HFFc6 (cell line): ENCODE data around the gene SMYD3. TPM values are rescaled to one million over a fixed set of nuclear protein-coding genes. Genes with fewer than 3 reads are reported as not detected.

ENCODE experiments used
- DNase-seq: peaks from one replicate; pipeline ENCODE4 v3.0.0-alpha.2; 2018
- H3K27ac Mint-ChIP-seq: 2 replicates; pipeline ENCODE4 v1.8.0; 2020; ENCODE audit warnings: mild to moderate bottlenecking, mixed read lengths
- H3K27me3 Mint-ChIP-seq: 2 replicates; pipeline ENCODE4 v1.8.0; 2021; ENCODE audit warnings: mild to moderate bottlenecking, moderate library complexity, mixed read lengths; ENCODE audit not compliant: insufficient read depth
- H3K36me3 Mint-ChIP-seq: 2 replicates; pipeline ENCODE4 v1.8.0; 2021; ENCODE audit warnings: low read depth, mixed read lengths
- H3K4me1 Mint-ChIP-seq: 2 replicates; pipeline ENCODE4 v1.8.0; 2020; ENCODE audit warnings: low read depth, mixed read lengths
- H3K4me3 Mint-ChIP-seq: 2 replicates; pipeline ENCODE4 v1.8.0; 2020; ENCODE audit warnings: mild to moderate bottlenecking, moderate library complexity, mixed read lengths
- H3K9me3 Mint-ChIP-seq: 2 replicates; pipeline ENCODE4 v1.8.0; 2020; ENCODE audit warnings: mild to moderate bottlenecking, mixed read lengths
- CTCF ChIP-seq: fragments of 200-600 bp; sonication (generic); IDR thresholded peaks from 2 replicates; pipeline ENCODE4 v1.5.0; 2021; ENCODE audit warnings: antibody characterized with exemption, mild to moderate bottlenecking
- total RNA-seq, 6 experiments: library from RNA; stranded (reverse); fragmentation: NEBNext Ultra II Directional; extraction: Animal tissue kit (Norgen Biotek cat#: 25700); gene quantifications; 2 replicates in 1 of 6; 3 replicates in 5 of 6; pipeline ENCODE4 v1.2.3, GENCODE V29; 2021

Gene SMYD3
- total RNA-seq, 6 experiments from 2014 or later, result 28.4 to 37.9 (median 31.2) TPM

DNA sequence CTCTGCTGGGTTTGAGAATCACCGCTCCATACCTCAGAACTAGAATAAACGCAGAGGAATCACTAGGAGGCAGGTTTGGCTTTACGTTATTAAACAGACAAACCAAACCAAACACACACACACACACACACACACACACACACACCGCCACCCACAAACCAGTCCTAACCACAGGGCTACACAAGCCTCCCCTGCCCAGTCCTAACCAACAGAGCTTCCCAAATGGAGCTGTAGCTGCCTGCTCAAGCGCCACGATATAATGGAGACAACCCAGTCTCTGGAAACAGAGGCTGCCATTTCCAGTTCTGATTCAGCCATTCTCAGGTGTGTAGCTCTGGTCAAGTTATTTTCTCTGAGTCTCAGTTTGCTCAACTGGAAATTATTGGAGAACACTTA is 519.1 kb downstream of the SMYD3 start:
- Mint-ChIP-seq H3K4me3 (no peak overlapping the region), H3K36me3 (peaks cover 7% of the 10 kb centered on the region), H3K9me3 (no peaks in the 10 kb centered on the region)

GRCh38 chr1:245987577-245987976 is 519.5 kb downstream of the SMYD3 start:
- DNase-seq, result no peak
- H3K4me1 Mint-ChIP-seq, result peaks cover 51% of the 10 kb centered on the region
- H3K36me3 Mint-ChIP-seq, result peaks cover 7% of the 10 kb centered on the region
- H3K4me3 Mint-ChIP-seq, result no peak overlapping the region; the same call in 1 of the 2 replicates
- H3K27ac Mint-ChIP-seq, result no peak overlapping the region
- TF ChIP-seq CTCF, result no peak
- H3K9me3 Mint-ChIP-seq, result no peaks in the 10 kb centered on the region
- peaks cover 1% of the 10 kb centered on the region; the same call in 1 of the 2 replicates for H3K27me3 Mint-ChIP-seq

More for the DNA sequence above, 519.1 kb downstream of the SMYD3 start:
- no peak for TF ChIP-seq CTCF
- H3K27me3 Mint-ChIP-seq, result peaks cover 1% of the 10 kb centered on the region; the same call in 1 of the 2 replicates
- no peak overlapping the region for H3K27ac Mint-ChIP-seq
- no peak for DNase-seq
- peaks cover 51% of the 10 kb centered on the region for H3K4me1 Mint-ChIP-seq

DNA sequence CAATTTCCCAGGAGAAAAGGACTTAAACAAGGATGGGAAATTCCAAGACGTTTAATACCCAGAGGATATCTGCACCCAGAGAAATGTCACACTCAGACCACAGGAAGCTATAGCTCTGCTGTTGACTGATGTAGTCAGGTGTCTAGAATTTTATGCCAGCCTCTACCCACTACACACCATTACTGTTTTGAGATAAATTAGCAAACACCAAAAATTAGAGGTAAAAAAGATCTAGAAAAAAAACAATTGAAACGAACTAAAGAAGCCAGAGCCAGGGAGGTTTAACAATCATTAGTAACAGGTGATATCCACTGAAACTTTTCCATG is 519.9 kb downstream of the SMYD3 start:
- Mint-ChIP-seq H3K4me1 (peaks cover 51% of the 10 kb centered on the region), H3K27me3 (peaks cover 1% of the 10 kb centered on the region; the same call in 1 of the 2 replicates), H3K27ac (peak overlapping the region; percentile 73; the same call in 1 of the 2 replicates), H3K9me3 (no peaks in the 10 kb centered on the region), H3K36me3 (peaks cover 7% of the 10 kb centered on the region), H3K4me3 (peak overlapping the region; percentile 62)
- DNase-seq, result no peak
- no peak for TF ChIP-seq CTCF

- peaks cover 51% of the 10 kb centered on the region for H3K4me1 Mint-ChIP-seq
- H3K36me3 Mint-ChIP-seq, result peaks cover 7% of the 10 kb centered on the region
- peak overlapping the region; percentile 73 for H3K27ac Mint-ChIP-seq
- DNase-seq, result peak; percentile 73
- peaks cover 1% of the 10 kb centered on the region; the same call in 1 of the 2 replicates for H3K27me3 Mint-ChIP-seq
- no peaks in the 10 kb centered on the region for H3K9me3 Mint-ChIP-seq
- peak overlapping the region; percentile 62 for H3K4me3 Mint-ChIP-seq
- TF ChIP-seq CTCF, result no peak
Measured at GRCh38 chr1:245986404-245987218, 520.5 kb downstream of the SMYD3 start.

DNA sequence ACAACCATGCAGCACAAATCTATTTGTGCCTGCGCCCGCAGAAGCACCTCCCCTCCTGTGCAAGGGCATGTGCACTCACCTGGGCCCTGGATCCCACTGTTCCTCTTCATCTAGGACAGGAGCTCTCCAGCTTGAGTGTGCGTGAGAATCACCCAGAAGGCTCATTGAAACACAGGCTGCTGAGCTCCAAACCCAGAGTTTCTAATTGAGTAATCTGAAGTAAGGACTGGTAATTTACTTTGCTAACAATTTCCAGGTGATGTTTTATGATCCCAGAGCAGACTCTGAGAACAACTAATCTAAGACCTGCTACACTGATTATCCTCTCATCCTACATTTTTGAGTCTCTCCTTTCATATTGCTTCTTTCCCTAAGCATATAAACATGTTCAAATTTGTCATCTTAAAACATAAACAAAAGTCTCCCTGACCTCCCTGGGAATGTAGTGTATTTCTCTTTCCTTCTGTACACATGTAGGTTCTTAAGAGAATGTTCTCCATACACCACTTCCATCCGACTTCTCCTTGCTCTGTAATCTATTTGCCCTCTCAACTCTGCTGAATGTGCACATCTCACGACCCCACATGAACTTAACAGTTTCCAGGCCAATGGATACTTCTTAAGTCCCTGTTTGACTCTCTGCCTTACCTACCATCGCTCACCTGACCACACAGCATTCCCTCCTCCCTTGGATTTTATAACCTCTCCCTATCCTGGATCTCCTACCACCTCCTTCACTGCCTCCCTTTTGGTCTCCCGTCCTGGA is 522.5 kb downstream of the SMYD3 start:
- H3K4me1 Mint-ChIP-seq, result peaks cover 52% of the 10 kb centered on the region
- H3K27ac Mint-ChIP-seq, result no peak overlapping the region
- peaks cover 1% of the 10 kb centered on the region; the same call in 1 of the 2 replicates for H3K27me3 Mint-ChIP-seq
- H3K9me3 Mint-ChIP-seq, result no peaks in the 10 kb centered on the region
- no peak for TF ChIP-seq CTCF
- H3K36me3 Mint-ChIP-seq, result peaks cover 7% of the 10 kb centered on the region
- DNase-seq, result no peak
- H3K4me3 Mint-ChIP-seq, result no peak overlapping the region
